ENCODE data around the gene LGR4.

LGR4 gene

GRCh38 chr11:27406498-27407354, 65.9 kb downstream of the LGR4 start:
- peaks cover 0 to 3% of the 10 kb centered on the region in 2 experiments; a peak in 1 of 3 replicates for H3K36me3 ChIP-seq (ENCODE audit: control insufficient read depth in 2 of 2, insufficient read depth in 1 of 2, low read length in 2 of 2)
- ChIA-PET CTCF (interaction anchor here (0.7 to 2.1 kb wide), 3 partner anchors 12 to 223 kb away, joined by 4 to 5 read pairs (median 5); no protein-coding TSS in a partner anchor), POLR2A (no interaction called here)
- no peaks in the 10 kb centered on the region for H3K9me3 ChIP-seq (ENCODE audit: control insufficient read depth, insufficient read depth, low read depth, low read length)
- no peaks in the 10 kb centered on the region for H3K4me1 ChIP-seq (ENCODE audit: control insufficient read depth, insufficient read depth, low read length)
- H3K27ac ChIP-seq (ENCODE audit: extremely low read depth, low read depth, low read length): no peak overlapping the region
- H3K4me3 ChIP-seq (ENCODE audit: low read depth, low read length): no peak overlapping the region
- TF ChIP-seq, protein P1, sequence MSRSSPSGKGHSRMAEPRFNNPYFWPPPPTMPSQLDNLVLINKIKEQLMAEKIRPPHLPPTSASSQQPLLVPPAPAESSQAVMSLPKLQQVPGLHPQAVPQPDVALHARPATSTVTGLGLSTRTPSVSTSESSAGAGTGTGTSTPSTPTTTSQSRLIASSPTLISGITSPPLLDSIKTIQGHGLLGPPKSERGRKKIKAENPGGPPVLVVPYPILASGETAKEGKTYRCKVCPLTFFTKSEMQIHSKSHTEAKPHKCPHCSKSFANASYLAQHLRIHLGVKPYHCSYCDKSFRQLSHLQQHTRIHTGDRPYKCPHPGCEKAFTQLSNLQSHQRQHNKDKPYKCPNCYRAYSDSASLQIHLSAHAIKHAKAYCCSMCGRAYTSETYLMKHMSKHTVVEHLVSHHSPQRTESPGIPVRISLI (tag by site-specific recombination; IDR thresholded peaks at IDR 0.05): no peak
- no peak for TF ChIP-seq ZNF10 (tag by site-specific recombination; IDR thresholded peaks at IDR 0.05)
- TF ChIP-seq ZFHX2 (tag by site-specific recombination; conservative IDR thresholded peaks at IDR 0.05): no peak
- TF ChIP-seq ZNF202 (tag by site-specific recombination; IDR thresholded peaks at IDR 0.05; ENCODE audit: borderline replicate concordance): no peak

- CTCF ChIA-PET: interaction anchor here (1.5 kb wide), 1 partner anchor 10 kb away, joined by 3 read pairs; no protein-coding TSS in a partner anchor
- no peaks in the 10 kb centered on the region for H3K36me3 ChIP-seq (ENCODE audit: control insufficient read depth in 2 of 2, insufficient read depth in 1 of 2, low read length in 2 of 2)
Observed at GRCh38 chr11:27405134-27405533, 67.5 kb downstream of the LGR4 start.

GRCh38 chr11:27404427-27404826, 68.2 kb downstream of the LGR4 start:
- no peaks in the 10 kb centered on the region for H3K9me3 ChIP-seq (ENCODE audit: control insufficient read depth, insufficient read depth, low read depth, low read length)
- ChIA-PET POLR2A (no interaction called here), CTCF (interaction anchor here (0.6 kb wide), 1 partner anchor 193 kb away, joined by 3 read pairs; no protein-coding TSS in a partner anchor)
- H3K4me3 ChIP-seq (ENCODE audit: low read depth, low read length): no peak overlapping the region
- H3K4me1 ChIP-seq (ENCODE audit: control insufficient read depth, insufficient read depth, low read length): no peaks in the 10 kb centered on the region
- no peaks in the 10 kb centered on the region for H3K36me3 ChIP-seq (ENCODE audit: control insufficient read depth in 2 of 2, insufficient read depth in 1 of 2, low read length in 2 of 2)
- TF ChIP-seq ZBTB1 (tag by site-specific recombination; IDR thresholded peaks at IDR 0.05) (no peak), ZNF561 (tag by site-specific recombination; IDR thresholded peaks at IDR 0.05; ENCODE audit: borderline replicate concordance) (no peak)
- H3K27ac ChIP-seq (ENCODE audit: extremely low read depth, low read depth, low read length): no peak overlapping the region

More at GRCh38 chr11:27405134-27405533, 67.5 kb downstream of the LGR4 start:
- H3K4me3 ChIP-seq (ENCODE audit: low read depth, low read length): no peak overlapping the region
- TF ChIP-seq GLIS1 (tag by site-specific recombination; IDR thresholded peaks at IDR 0.05): no peak
- TF ChIP-seq ZNF221 (tag by site-specific recombination; IDR thresholded peaks at IDR 0.05; ENCODE audit: borderline replicate concordance): no peak
- TF ChIP-seq, protein P2, sequence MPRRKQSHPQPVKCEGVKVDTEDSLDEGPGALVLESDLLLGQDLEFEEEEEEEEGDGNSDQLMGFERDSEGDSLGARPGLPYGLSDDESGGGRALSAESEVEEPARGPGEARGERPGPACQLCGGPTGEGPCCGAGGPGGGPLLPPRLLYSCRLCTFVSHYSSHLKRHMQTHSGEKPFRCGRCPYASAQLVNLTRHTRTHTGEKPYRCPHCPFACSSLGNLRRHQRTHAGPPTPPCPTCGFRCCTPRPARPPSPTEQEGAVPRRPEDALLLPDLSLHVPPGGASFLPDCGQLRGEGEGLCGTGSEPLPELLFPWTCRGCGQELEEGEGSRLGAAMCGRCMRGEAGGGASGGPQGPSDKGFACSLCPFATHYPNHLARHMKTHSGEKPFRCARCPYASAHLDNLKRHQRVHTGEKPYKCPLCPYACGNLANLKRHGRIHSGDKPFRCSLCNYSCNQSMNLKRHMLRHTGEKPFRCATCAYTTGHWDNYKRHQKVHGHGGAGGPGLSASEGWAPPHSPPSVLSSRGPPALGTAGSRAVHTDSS (tag by site-specific recombination; IDR thresholded peaks at IDR 0.05): no peak
- no peak for TF ChIP-seq ZNF157 (tag by site-specific recombination; IDR thresholded peaks at IDR 0.05)
- TF ChIP-seq SCRT2 (tag by site-specific recombination; IDR thresholded peaks at IDR 0.05): no peak
- TF ChIP-seq ZNF639 (tag by site-specific recombination; IDR thresholded peaks at IDR 0.05): no peak
- no peak for TF ChIP-seq ZFP37 (tag by site-specific recombination; IDR thresholded peaks at IDR 0.05)
- no peak for TF ChIP-seq ZNF114 (tag by site-specific recombination; IDR thresholded peaks at IDR 0.05)
- no peak for TF ChIP-seq ZNF660 (tag by site-specific recombination; IDR thresholded peaks at IDR 0.05)
- TF ChIP-seq, protein P3, sequence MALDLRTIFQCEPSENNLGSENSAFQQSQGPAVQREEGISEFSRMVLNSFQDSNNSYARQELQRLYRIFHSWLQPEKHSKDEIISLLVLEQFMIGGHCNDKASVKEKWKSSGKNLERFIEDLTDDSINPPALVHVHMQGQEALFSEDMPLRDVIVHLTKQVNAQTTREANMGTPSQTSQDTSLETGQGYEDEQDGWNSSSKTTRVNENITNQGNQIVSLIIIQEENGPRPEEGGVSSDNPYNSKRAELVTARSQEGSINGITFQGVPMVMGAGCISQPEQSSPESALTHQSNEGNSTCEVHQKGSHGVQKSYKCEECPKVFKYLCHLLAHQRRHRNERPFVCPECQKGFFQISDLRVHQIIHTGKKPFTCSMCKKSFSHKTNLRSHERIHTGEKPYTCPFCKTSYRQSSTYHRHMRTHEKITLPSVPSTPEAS (tag by site-specific recombination; IDR thresholded peaks at IDR 0.05): no peak
- TF ChIP-seq SP7 (tag by site-specific recombination; IDR thresholded peaks at IDR 0.05): no peak
- TF ChIP-seq ZNF292 (tag by site-specific recombination; IDR thresholded peaks at IDR 0.05; ENCODE audit: borderline replicate concordance, low read depth): no peak
- no peak for TF ChIP-seq SCRT1 (tag by site-specific recombination; IDR thresholded peaks at IDR 0.05; ENCODE audit: borderline replicate concordance)
- TF ChIP-seq ZNF785 (tag by site-specific recombination; IDR thresholded peaks at IDR 0.05): no peak
- TF ChIP-seq MYNN (tag by site-specific recombination; IDR thresholded peaks at IDR 0.05; ENCODE audit: borderline replicate concordance): no peak
- POLR2A ChIA-PET: no interaction called here
- H3K4me1 ChIP-seq (ENCODE audit: control insufficient read depth, insufficient read depth, low read length): no peaks in the 10 kb centered on the region
- H3K27ac ChIP-seq (ENCODE audit: extremely low read depth, low read depth, low read length): no peak overlapping the region
- no peaks in the 10 kb centered on the region for H3K9me3 ChIP-seq (ENCODE audit: control insufficient read depth, insufficient read depth, low read depth, low read length)
